Measurements from ENCODE around the gene ZNF646.

The ZNF646 gene

DNA sequence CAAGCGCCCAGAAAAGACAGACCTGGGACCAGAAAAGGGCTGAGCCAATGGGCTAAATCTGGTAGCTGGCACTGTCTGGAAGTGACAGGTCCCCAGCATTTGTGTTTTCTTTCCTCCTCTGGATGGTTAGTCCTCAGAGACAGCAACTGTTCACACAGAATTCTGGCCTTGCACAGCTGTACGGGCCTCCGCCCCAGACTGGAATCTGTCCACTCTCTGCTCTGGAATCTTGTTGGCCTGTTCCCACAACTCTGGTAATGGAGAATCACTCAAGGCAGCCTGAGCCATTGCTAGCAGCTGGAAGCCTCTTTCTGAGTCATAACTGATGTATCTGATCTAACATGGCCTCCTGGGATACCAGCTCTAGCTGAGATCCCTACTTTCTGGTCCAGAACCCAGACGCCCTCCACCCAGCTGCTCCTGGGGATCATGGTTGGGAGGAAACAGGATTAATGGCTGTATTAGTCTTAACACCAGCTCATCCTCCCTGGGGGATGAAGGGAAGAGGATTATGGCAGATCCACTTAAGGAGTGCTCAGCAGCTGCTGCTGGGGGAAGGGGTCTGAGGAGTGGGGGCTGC, 9.2 kb upstream of the ZNF646 start:
- DNase-seq (ENCODE audit: low spot score): peak; percentile 98

DNA sequence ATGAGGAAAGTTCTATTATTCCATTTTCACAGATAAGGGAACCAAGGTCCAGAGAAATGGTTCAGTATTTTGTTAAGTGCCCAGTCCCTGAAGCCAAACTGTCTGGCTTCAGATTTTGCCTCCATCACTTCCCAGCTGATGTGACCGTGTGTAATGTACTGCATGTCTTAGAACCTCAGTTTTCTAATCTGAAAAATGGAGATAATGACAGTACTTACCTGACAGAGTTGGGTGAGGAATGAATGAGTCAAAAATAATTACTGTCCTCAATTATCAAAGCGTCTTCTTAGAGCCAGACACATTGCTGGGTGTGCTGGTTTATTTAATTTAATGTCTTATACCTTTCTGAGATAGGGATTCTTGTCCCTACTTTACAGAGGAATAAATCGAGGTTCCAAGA, 6.9 kb upstream of the ZNF646 start:
- DNase-seq (ENCODE audit: low spot score): no peak

DNA sequence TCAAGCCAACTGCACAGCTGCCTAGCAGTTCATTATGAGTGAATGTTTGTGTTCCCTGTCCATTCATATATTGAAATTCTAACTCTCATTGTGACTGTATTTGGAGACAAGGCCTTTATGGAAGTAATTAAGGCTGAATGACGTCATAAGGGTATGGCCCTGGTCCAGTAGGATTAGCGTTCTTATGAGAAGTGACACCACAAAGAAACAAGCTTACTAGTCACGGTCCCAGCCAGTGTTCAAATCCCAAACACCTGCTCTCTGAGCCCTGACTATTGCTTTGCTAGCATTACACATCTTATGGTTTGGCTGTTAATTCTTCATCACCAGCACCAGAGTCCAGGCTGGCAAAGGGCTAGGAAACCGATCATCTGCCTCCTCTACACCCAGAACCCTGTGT, 2.4 kb upstream of the ZNF646 start:
- DNase-seq (ENCODE audit: low spot score): no peak

DNA sequence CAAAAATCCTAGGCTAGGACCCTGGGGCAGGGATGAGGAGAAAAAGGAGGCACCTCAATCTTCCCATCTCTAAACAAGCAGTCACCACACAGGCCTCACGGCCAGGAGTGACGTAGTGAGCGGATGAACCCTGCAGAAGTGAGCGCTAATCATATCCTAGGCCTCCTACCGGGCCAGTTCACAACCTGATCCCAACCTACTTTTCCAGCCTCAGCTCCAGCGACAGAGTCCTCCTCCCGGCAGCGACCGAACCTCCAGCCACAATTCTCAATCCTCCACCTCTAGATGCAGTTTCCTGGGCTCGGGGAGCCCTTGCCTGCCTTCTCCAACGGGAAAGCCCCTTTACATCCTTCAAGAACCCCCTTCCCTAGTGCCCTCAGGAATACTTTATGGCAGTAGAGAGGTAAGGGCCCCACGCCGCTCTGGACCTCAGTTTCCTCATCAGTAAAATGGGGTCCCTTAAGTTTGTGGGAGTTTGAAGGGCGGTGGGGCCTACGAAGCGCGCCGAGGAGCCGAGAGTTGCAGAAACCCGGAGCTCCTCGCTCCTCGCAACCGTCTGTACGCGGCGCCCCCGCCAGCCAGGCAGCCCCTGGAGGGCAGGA, 1.6 kb upstream of the ZNF646 start:
- DNase-seq (ENCODE audit: low spot score): peak; percentile 54

DNA sequence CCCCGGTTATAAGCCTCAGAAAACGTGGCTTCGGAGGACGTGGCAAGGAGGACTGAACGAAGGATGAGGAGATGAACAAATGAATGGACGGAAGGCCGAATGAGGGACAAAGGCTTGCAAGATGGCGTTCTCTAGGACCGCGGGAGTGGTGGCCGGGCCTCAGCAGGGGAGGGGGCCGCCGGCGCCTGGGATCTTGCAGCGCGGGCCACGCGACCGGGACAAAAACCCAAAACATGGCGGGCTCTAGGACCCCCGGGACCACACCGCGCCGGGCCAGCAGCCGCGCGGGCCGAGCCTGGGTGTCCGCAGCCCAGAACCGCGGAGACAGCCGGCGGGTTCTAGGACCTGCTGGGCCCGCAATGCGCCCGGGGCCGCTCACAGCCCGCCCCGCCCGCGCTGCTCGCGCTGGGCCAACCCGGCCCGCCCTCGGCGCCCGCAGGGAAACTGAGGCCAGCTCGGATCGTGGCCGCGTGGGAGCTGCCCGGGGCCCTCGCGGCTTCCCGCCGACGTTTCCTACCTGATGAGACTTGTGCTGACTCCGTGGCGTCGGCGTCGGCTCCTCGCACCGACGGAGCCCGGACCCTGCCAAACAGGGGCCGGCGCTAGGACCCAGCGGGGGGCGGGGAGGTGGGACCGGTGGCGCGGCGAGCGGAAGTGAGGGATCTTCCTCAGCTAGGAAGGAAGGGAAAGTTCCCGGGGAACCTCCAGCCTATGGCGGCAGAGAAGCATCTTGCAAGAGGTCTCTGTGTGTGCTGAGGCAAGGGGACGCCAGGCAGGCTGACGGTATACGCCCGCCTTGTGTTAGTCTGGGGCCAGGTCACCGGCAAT, 866 bp upstream of the ZNF646 start:
- peak; percentile 96 for DNase-seq (ENCODE audit: low spot score)

DNA sequence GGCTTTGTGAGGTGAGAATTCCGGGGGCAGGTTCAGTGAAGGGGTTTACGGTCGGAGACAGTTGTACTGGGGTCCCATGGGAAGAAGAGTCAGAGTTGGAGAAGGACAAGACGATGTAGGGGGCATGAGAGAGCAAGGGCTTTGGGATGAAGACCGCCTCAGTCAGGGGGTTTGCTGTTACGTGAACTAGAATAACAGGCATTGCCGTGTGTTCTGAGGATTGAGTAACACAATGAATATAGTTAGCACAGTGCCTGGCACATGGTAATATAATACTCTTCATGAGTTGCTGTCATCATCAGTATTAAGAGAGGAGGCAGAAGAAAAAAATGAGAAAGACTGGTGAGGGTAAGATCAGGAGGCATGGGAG, 577 bp downstream of the ZNF646 start:
- no peak for DNase-seq (ENCODE audit: low spot score)

DNA sequence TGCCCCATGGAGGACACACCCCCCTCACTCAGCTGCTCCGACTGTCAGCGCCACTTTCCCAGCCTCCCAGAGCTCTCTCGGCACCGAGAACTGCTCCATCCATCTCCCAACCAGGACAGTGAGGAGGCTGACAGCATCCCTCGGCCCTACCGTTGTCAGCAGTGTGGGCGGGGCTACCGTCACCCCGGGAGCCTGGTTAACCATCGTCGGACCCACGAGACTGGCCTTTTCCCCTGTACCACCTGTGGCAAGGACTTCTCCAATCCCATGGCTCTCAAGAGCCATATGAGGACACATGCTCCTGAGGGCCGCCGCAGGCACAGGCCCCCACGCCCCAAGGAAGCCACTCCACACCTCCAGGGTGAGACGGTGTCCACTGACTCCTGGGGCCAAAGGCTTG, 2.1 kb downstream of the ZNF646 start:
- no peak for DNase-seq (ENCODE audit: low spot score)

DNA sequence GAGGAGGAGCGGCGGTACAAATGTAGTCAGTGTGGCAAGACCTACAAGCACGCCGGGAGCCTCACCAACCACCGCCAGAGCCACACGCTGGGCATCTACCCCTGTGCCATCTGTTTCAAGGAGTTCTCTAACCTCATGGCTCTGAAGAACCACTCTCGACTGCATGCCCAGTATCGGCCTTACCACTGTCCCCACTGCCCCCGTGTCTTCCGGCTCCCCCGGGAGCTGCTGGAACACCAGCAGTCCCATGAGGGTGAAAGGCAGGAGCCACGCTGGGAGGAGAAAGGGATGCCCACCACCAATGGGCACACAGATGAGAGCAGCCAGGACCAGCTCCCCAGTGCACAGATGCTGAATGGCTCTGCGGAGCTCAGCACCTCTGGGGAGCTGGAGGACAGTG, 2.8 kb downstream of the ZNF646 start:
- DNase-seq (ENCODE audit: low spot score): no peak

DNA sequence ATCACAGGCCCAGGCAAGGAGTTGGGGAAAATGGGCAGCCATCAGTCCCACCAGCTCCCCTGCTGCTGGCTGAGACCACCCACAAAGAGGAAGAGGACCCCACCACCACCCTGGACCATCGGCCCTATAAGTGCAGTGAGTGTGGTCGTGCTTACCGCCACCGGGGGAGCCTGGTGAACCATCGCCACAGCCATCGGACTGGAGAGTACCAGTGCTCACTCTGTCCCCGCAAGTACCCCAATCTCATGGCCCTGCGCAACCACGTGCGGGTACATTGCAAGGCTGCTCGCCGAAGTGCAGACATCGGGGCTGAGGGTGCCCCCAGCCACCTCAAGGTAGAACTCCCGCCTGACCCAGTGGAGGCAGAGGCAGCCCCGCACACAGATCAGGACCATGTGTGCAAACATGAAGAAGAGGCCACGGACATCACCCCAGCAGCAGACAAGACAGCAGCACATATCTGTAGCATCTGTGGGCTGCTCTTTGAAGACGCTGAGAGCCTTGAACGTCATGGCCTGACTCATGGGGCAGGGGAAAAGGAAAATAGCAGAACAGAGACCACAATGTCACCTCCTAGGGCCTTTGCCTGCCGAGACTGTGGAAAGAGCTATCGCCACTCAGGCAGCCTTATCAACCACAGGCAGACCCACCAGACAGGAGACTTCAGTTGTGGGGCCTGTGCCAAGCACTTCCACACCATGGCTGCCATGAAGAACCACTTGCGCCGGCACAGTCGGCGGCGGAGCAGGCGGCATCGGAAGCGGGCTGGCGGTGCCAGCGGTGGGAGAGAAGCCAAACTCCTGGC, 3.6 kb downstream of the ZNF646 start:
- DNase-seq (ENCODE audit: low spot score): no peak

DNA sequence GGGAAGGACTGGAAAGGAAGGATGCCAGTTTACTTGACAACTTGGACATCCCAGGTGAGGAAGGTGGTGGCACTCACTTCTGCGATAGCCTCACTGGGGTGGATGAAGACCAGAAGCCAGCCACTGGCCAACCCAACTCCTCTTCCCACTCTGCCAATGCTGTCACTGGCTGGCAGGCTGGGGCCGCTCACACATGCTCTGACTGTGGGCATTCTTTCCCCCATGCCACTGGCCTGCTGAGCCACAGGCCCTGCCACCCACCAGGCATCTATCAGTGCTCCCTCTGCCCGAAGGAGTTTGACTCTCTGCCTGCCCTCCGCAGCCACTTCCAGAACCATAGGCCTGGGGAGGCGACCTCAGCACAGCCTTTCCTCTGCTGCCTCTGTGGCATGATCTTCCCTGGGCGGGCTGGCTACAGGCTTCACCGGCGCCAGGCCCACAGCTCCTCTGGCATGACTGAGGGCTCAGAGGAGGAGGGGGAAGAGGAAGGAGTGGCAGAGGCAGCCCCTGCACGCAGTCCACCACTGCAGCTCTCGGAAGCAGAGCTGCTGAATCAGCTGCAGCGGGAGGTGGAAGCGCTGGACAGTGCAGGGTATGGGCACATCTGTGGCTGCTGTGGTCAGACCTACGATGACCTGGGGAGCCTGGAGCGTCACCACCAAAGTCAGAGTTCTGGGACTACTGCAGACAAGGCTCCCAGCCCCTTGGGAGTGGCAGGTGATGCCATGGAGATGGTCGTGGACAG, 4.5 kb downstream of the ZNF646 start:
- no peak for DNase-seq (ENCODE audit: low spot score)

DNA sequence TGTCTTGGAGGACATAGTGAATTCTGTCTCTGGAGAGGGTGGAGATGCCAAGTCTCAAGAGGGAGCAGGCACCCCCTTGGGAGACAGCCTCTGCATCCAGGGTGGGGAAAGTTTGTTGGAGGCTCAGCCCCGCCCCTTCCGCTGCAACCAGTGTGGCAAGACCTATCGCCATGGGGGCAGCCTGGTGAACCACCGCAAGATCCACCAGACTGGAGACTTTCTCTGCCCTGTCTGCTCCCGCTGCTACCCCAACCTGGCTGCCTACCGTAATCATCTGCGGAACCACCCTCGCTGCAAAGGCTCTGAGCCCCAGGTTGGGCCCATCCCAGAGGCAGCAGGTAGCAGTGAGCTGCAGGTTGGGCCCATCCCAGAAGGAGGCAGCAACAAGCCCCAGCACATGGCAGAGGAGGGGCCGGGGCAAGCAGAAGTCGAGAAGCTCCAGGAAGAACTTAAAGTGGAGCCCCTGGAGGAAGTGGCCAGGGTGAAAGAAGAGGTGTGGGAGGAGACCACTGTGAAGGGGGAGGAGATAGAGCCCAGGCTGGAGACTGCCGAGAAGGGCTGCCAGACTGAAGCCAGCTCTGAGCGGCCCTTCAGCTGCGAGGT, 5.2 kb downstream of the ZNF646 start:
- no peak for DNase-seq (ENCODE audit: low spot score)

DNA sequence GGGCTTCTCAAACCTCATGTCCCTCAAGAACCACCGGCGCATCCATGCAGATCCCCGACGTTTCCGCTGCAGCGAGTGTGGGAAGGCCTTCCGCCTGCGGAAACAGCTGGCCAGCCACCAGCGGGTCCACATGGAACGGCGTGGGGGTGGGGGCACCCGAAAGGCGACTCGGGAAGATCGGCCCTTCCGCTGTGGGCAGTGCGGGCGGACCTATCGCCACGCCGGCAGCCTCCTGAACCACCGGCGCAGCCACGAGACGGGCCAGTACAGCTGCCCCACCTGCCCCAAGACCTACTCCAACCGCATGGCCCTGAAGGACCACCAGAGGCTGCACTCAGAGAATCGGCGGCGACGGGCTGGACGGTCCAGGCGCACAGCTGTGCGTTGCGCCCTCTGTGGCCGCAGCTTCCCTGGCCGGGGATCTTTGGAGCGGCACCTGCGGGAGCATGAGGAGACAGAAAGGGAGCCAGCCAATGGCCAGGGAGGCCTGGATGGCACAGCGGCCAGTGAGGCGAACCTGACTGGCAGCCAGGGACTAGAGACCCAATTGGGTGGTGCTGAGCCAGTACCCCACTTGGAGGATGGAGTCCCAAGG, 5.9 kb downstream of the ZNF646 start:
- no peak for DNase-seq (ENCODE audit: low spot score)

DNA sequence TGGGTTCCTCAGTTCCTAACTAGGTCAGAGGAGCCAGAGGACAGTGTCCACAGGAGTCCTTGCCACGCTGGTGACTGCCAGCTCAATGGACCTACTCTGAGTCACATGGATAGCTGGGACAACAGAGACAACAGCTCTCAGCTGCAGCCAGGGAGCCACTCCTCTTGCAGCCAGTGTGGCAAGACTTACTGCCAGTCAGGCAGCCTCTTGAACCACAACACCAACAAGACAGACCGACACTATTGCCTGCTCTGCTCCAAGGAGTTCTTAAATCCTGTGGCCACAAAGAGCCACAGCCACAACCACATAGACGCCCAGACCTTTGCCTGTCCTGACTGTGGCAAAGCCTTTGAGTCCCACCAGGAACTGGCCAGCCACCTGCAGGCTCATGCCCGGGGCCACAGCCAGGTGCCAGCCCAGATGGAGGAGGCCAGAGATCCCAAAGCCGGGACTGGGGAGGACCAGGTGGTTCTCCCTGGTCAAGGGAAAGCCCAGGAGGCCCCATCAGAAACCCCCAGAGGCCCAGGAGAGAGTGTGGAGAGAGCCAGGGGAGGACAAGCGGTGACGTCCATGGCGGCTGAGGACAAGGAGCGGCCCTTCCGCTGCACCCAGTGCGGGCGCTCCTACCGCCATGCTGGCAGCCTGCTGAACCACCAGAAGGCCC, 6.7 kb downstream of the ZNF646 start:
- no peak for DNase-seq (ENCODE audit: low spot score)

DNA sequence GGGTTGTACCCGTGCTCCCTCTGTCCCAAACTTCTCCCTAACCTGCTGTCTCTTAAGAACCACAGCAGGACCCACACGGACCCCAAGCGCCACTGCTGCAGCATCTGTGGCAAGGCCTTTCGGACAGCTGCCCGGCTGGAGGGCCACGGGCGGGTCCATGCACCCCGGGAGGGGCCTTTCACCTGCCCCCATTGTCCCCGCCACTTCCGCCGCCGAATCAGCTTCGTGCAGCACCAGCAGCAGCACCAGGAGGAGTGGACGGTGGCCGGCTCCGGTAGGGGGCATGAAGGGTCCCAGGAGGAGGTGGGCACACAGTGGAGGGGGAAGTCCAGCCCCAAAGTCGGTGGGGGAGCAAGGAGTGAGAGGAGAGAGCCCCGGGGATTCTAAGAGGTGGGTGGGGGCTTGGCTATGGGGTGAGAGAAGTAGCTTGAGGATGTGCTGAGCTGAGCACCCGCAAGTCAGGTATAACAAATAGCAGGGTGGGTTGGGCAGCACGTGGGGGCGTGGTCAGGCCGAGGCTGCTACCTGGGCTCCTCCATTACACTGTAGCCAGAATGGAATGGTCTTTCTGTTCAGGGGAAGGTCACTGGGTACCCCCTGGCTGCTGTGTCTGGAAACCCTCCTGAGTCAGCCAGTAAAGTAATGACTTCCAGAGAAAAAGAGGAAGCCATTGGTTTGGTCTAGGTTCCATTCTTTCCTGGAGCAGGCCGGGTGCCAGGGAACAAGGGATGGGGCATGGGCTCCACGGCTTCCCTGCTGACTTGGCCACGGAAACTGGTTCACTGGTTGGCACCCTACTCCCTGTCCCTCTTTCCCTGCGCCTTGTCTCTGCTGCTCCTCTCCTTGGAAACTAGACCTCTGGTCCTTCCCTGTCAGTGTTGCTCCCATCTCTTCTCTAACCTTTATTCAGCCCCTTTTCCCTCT, 7.5 kb downstream of the ZNF646 start:
- no peak for DNase-seq (ENCODE audit: low spot score)

DNA sequence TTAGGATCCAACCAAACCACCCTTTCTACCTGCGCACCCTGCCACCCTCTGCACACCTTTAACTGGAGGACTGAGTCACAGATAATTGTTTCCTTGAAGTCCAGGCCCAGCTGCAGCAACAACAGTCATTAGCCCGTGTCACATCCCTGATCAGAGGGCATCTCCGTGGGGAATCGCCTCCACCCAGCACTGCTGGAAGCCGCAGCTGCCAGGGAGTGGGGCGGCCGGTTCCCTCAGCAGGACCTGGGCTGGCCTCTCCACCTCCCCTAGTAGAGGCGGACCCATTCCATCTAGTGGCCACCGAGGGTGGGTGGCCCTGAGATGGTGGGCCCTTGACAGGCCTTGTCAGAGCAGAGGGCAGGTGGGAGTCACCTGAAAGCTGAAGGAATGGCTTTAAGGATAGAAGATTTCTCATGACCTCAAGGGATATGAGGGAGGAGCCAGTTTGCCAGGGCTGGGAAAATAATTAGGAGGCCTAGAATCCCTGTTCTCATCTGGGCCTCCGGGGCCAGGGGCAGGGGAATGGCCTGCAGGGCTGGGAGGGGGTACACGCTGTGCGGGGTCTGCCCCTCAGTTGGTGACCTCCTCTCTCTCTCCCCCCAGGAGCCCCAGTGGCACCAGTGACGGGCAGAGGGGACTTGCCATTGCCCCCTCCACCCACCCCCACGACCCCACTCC, 8.3 kb downstream of the ZNF646 start:
- DNase-seq (ENCODE audit: low spot score): no peak

DNA sequence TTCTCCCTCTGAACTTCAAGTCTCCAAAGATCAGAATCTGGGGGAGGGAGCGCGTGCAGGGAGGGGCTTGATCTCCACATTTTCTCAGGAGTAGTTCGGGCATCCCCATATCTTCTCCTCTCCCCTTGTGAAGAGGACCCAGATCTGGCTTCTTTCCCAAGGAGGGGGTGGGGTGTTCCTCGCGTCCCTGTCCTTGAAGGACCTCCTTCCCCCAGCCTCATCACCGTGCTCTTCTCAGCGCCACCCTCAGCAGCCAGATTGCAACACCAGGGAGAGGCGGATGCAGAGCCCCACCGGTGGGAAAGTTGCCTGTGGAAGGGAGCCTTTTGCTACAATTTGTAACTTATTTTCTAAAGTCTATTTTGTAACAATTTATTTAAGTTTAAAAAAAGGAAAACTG, 8.9 kb downstream of the ZNF646 start:
- no peak for DNase-seq (ENCODE audit: low spot score)

DNA sequence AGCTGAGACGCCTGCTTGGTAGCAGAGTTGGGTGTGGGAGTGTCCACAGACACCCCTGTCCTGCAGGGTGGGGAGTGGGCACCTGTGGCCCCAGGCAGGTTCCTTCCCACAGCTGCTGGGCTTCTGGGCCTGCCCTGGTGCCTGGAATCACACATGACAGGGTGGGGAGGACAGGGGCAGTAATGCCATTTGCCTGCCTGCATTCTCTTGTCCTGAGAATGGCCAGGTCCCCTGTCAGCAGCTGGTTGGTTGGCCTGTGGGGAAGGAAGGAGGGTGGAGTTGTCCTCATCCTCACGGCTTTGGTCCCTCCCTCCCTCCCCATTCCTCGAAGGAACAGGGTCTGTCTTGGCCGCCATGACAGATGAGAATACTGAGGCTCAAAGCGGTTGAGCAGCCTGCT, 9.3 kb downstream of the ZNF646 start:
- DNase-seq (ENCODE audit: low spot score): no peak

DNA sequence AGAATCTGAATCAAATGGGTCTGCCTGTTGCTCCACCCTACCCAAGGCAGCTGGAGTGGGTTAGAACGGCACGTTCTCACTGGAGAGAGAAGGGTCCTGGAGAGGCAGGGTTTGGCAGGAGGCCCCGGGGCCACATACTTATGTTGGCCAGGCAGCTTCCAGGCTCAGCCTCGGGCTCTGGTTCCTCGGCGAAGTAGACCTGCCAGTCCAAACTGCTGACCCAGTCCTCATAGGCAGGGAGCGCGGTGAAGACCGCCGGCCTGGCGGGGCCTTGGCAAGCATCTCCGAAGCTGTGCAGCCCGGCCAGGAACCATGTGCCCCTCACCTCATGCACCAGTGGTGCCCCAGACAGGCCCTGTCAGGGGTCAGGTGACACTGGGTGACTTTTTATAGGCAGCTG, 9.8 kb downstream of the ZNF646 start:
- no peak for DNase-seq (ENCODE audit: low spot score)

All from hepatic stellate cell (primary cell).